Right atrium auricular region (tissue), 2 donors: ENCODE data around the gene TMEM150A. TPM values are rescaled to one million over a fixed set of nuclear protein-coding genes. Genes with fewer than 3 reads are reported as not detected.

Experiments used
- DNase-seq: peaks from one replicate; pipeline ENCODE4 v3.0.0-alpha.2; 2019; ENCODE audit warnings: low spot score
- H3K27ac ChIP-seq, 2 donors: fragments of 200-600 bp; sonication (generic); 1 replicate in 1 of 2; 2 replicates in 1 of 2; pipeline ENCODE4 v1.5.1; 2016 to 2019
- H3K27me3 ChIP-seq, 2 donors: fragments of 200-600 bp; sonication (generic); one replicate each; pipeline versions ENCODE4 v1.5.1 to v1.6.0; 2017 to 2019
- H3K36me3 ChIP-seq: fragments of 200-600 bp; sonication (generic); one replicate; pipeline ENCODE4 v1.5.1; 2016
- H3K4me1 ChIP-seq, 2 donors: fragments of 200-600 bp; sonication (generic); one replicate each; pipeline versions ENCODE4 v1.5.1 to v1.6.0; 2017 to 2019
- H3K4me3 ChIP-seq, 2 donors: fragments of 200-600 bp; sonication (generic); 1 replicate in 1 of 2; 2 replicates in 1 of 2; pipeline ENCODE4 v1.5.1; 2017 to 2019; ENCODE audit warnings: mild to moderate bottlenecking in 1 of 2, moderate library complexity in 1 of 2
- H3K9me3 ChIP-seq, 2 donors: fragments of 200-600 bp; sonication (generic); one replicate each; pipeline ENCODE4 v1.5.1; 2019
- total RNA-seq, 2 donors: library from RNA; depleted of rRNA; stranded (reverse); fragments of >200 nt; gene quantifications; one replicate each; pipeline ENCODE4 v1.1.0, GENCODE V29; 2016
- TF ChIP-seq, protein P1 (sequence below), 2 donors: fragments of 200-600 bp; sonication (generic); IDR thresholded peaks; one replicate each; pipeline ENCODE4 v1.5.1; 2019; ENCODE audit warnings: antibody characterized with exemption in 2 of 2

TMEM150A gene
- total RNA-seq, 2 donors from 2014 or later: 15.8 to 21.7 TPM

DNA sequence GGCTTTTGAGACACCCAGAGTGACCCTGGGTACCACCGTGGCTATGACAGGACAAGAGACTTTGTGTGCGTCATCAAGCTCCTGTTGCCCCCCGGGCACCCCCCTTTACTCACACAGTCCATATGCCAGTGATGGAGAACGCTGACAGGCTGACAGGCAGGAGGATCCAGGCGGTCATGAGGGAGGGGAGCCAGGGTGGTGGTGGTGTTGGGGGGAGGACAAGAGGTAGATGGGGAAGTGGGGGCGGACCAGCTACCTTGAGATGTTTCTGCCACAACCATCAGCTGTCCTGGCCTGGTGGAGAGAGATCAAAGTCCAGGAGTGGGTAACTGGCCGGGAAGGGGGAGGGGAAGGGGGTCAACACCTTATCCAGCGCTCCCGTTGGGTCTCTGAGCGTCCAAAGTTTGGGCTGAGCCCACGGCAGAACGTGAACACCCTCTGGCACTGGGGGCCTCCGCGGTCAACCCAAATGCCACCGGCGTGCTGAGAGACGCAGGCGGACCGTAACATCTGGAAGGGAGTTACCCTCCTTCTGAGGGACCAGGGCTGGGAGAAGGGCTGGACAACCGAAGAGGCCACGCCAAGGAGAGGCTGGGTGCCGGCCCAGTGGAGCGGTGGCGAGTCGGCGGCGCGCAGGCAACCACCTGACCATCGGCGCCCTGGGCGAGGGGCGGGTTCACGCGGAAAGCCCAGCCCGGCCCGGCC, 575 bp downstream of the TMEM150A start:
- peak; percentile 79 for DNase-seq

DNA sequence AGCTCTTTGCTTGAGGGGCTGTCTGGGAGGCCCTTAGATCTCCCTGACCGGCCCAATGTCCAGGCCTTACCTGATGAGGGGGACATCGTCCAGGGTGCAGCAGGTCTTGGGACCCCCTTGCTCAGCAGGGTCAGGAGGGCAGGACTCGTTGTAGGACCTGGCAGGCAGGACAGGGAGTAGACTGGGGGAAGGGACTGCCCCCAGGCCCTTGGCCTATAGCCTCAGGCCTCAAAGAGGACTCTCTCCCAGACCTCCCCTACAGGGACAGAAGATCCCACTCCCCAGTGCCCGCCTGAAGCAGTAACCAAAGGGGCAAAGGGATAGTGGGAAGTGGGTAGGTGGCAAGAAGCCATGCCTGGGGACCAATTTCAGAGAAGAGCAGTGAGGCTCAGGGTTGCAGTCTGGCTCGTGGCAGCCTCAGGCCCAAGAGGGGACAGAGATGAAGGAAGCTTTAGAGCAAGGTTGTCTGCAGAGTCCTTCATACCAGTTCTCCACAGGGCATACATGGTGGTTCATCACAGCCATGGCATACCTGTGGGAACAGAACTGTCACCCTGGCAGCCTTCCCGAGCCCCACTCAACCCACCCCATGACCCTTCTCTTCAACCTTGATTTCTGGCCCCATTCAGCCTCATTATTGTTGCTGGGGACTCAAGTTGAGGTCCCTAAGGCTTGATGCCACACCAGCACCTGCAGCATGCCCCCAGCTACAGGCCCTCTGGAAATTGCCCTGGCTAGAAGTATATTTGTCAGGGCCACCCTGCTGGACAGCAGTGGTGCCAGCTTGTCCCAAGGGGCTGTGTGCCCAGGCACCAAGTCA, 1.3 kb downstream of the TMEM150A start:
- H3K9me3 ChIP-seq: no peaks in the 10 kb centered on the region
- H3K4me1 ChIP-seq: peaks cover 0 to 60% of the 10 kb centered on the region in 2 donors
- peaks cover 24% of the 10 kb centered on the region for H3K36me3 ChIP-seq
- TF ChIP-seq, protein P1, sequence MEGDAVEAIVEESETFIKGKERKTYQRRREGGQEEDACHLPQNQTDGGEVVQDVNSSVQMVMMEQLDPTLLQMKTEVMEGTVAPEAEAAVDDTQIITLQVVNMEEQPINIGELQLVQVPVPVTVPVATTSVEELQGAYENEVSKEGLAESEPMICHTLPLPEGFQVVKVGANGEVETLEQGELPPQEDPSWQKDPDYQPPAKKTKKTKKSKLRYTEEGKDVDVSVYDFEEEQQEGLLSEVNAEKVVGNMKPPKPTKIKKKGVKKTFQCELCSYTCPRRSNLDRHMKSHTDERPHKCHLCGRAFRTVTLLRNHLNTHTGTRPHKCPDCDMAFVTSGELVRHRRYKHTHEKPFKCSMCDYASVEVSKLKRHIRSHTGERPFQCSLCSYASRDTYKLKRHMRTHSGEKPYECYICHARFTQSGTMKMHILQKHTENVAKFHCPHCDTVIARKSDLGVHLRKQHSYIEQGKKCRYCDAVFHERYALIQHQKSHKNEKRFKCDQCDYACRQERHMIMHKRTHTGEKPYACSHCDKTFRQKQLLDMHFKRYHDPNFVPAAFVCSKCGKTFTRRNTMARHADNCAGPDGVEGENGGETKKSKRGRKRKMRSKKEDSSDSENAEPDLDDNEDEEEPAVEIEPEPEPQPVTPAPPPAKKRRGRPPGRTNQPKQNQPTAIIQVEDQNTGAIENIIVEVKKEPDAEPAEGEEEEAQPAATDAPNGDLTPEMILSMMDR (IDR thresholded peaks at IDR 0.05): no peak
- no peak for DNase-seq
- H3K27me3 ChIP-seq: no peaks in the 10 kb centered on the region
- peak overlapping the region; percentile 88 to 90 for H3K27ac ChIP-seq
- peak overlapping the region; percentile 78 to 89 for H3K4me3 ChIP-seq

More for the DNA sequence above, 575 bp downstream of the TMEM150A start:
- H3K36me3 ChIP-seq: peaks cover 24% of the 10 kb centered on the region
- TF ChIP-seq, protein P1 (IDR thresholded peaks at IDR 0.05): no peak
- H3K4me1 ChIP-seq: peaks cover 0 to 60% of the 10 kb centered on the region in 2 donors
- H3K27ac ChIP-seq: peak overlapping the region; percentile 88 to 90
- no peaks in the 10 kb centered on the region for H3K9me3 ChIP-seq
- no peaks in the 10 kb centered on the region for H3K27me3 ChIP-seq
- H3K4me3 ChIP-seq: peak overlapping the region; percentile 78 to 89

DNA sequence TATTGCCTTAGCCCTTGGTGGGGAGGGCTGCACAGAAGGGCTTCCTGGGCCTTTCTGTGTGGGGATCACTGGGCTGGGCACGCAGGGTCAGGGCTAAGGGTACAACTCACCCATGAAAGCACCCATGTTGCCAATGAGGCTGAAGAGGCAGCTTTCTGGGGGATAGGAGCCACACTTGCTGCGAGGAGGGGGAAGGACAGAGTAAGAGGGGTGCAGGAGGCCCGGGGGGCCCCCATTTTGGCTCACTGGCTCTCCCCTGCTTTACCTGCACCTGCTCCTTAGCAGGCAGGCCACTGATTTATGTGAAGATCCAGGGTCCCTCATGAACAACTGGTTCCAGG, 2.3 kb downstream of the TMEM150A start:
- Histone ChIP-seq H3K4me3 (no peak overlapping the region), H3K4me1 (peaks cover 0 to 53% of the 10 kb centered on the region in 2 donors), H3K9me3 (no peaks in the 10 kb centered on the region), H3K36me3 (peaks cover 24% of the 10 kb centered on the region), H3K27ac (no peak overlapping the region), H3K27me3 (no peaks in the 10 kb centered on the region)
- TF ChIP-seq, protein P1 (IDR thresholded peaks at IDR 0.05): no peak
- no peak for DNase-seq

DNA sequence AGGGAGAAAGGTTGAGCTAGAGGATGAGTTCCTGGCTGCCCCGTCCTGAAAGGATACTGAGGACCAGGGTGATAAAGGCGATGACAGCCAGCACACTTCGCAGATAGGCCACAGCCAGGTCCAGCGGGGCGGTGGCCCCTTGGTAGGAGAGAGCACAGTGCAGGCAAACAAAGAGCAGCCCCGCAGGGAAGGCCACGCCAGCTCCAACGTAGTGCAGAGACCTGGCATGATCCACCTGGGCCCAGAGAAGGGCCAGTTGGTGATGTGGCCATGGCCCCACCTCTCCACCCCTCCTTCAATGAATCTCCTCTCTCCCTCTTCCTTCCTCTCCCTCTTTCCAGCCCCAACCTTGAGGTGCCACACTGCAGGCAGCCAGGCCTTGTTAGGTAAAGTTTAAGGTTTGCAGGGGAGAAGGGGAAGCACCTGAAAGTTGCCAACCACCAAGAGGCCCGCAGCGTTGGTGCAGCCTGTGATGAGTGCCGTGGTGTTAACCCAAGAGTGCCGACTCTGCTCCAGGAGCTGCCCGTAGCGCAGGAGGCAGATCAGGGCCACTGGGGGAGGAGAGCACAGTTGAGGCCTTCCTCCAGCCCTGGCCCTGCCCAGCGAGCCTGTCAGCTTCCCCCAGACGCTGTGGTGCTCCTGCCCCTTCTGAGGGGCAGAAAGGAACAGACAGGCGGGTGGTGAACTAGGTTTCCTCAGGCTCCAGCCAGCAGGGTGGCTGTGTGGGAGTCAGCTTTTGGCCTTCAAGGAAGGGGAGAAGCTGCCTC, 2.8 kb downstream of the TMEM150A start:
- H3K4me3 ChIP-seq: no peak overlapping the region
- peaks cover 0 to 53% of the 10 kb centered on the region in 2 donors for H3K4me1 ChIP-seq
- TF ChIP-seq, protein P1 (IDR thresholded peaks at IDR 0.05): no peak
- no peaks in the 10 kb centered on the region for H3K27me3 ChIP-seq
- H3K27ac ChIP-seq: no peak overlapping the region
- H3K9me3 ChIP-seq: no peaks in the 10 kb centered on the region
- peaks cover 24% of the 10 kb centered on the region for H3K36me3 ChIP-seq
- DNase-seq: no peak

DNA sequence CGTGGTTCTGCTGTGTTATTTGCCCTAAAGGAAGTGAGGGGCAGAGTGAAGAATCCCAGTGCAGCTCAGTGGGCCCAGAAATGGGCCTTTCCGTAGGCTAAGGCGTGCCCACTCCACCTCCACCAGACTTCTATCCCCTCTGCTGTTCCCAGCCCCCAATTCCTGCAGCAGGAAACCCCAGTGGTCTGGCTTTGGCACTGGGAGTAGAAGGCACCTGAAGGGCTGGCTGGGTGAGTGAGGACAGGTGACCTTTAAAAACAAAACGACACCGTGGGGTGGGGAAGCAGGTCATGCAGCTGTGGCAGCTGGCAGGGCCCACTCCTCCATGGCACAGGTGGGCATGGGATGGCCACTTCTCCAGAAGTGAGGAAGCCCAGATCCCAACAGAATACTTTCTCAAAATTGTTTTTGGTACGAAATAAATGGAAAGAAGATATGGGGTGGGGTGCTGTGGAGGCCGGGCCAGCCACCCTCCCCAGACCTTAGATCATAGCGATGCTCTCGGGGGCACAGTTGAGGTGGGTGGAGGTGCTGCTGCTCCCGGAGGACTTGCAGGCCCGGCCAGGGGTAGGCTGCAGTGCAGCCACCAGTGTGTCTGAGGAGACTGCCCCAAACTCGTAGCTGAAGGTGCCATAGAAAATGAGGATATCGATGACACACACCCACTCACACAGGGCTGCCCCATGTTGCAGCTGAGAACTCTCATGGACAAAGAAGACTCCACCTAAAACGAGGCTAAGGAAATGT, 3.7 kb downstream of the TMEM150A start:
- TF ChIP-seq, protein P1 (IDR thresholded peaks at IDR 0.05): no peak
- H3K27ac ChIP-seq: no peak overlapping the region
- no peak for DNase-seq
- H3K4me1 ChIP-seq: peaks cover 0 to 52% of the 10 kb centered on the region in 2 donors
- H3K4me3 ChIP-seq: no peak overlapping the region
- no peaks in the 10 kb centered on the region for H3K27me3 ChIP-seq
- peaks cover 24% of the 10 kb centered on the region for H3K36me3 ChIP-seq
- no peaks in the 10 kb centered on the region for H3K9me3 ChIP-seq
